ENCODE measurements around the gene STXBP1. TPM values are rescaled to one million over a fixed set of nuclear protein-coding genes. Genes with fewer than 3 reads are reported as not detected.

The STXBP1 gene
- total RNA-seq, 1 donor from 2014 or later = 44.9 TPM

GRCh38 chr9:127568971-127569885, 42.8 kb upstream of the STXBP1 start:
- H3K4me3 Mint-ChIP-seq (ENCODE audit: unreplicated experiment) = peak overlapping the region; percentile 74
- peaks cover 62% of the 10 kb centered on the region for H3K4me1 Mint-ChIP-seq (ENCODE audit: unreplicated experiment)
- peak; percentile 92 for DNase-seq (ENCODE audit: extremely low spot score, unreplicated experiment)
- H3K27ac Mint-ChIP-seq (ENCODE audit: unreplicated experiment) = peak overlapping the region; percentile 93
- no peak for TF ChIP-seq CTCF (IDR thresholded peaks at IDR 0.05)
- no peaks in the 10 kb centered on the region for H3K27me3 Mint-ChIP-seq (ENCODE audit: unreplicated experiment)
- no peaks in the 10 kb centered on the region for H3K36me3 Mint-ChIP-seq (ENCODE audit: unreplicated experiment)
- no peaks in the 10 kb centered on the region for H3K9me3 Mint-ChIP-seq (ENCODE audit: unreplicated experiment)

GRCh38 chr9:127569886-127570401, 42.1 kb upstream of the STXBP1 start:
- Mint-ChIP-seq H3K27ac (ENCODE audit: unreplicated experiment) (peak overlapping the region; percentile 93), H3K36me3 (ENCODE audit: unreplicated experiment) (no peaks in the 10 kb centered on the region), H3K4me1 (ENCODE audit: unreplicated experiment) (peaks cover 64% of the 10 kb centered on the region), H3K27me3 (ENCODE audit: unreplicated experiment) (no peaks in the 10 kb centered on the region), H3K4me3 (ENCODE audit: unreplicated experiment) (peak overlapping the region; percentile 74), H3K9me3 (ENCODE audit: unreplicated experiment) (no peaks in the 10 kb centered on the region)
- DNase-seq (ENCODE audit: extremely low spot score, unreplicated experiment) = no peak
- TF ChIP-seq CTCF (IDR thresholded peaks at IDR 0.05) = no peak

GRCh38 chr9:127570533-127571111, 41.5 kb upstream of the STXBP1 start:
- no peaks in the 10 kb centered on the region for H3K36me3 Mint-ChIP-seq (ENCODE audit: unreplicated experiment)
- no peak for TF ChIP-seq CTCF (IDR thresholded peaks at IDR 0.05)
- no peaks in the 10 kb centered on the region for H3K27me3 Mint-ChIP-seq (ENCODE audit: unreplicated experiment)
- DNase-seq (ENCODE audit: extremely low spot score, unreplicated experiment) = no peak
- H3K9me3 Mint-ChIP-seq (ENCODE audit: unreplicated experiment) = no peaks in the 10 kb centered on the region
- H3K27ac Mint-ChIP-seq (ENCODE audit: unreplicated experiment) = peak overlapping the region; percentile 93
- H3K4me1 Mint-ChIP-seq (ENCODE audit: unreplicated experiment) = peaks cover 63% of the 10 kb centered on the region
- no peak overlapping the region for H3K4me3 Mint-ChIP-seq (ENCODE audit: unreplicated experiment)

- no peak overlapping the region for H3K4me3 Mint-ChIP-seq (ENCODE audit: unreplicated experiment)
- DNase-seq (ENCODE audit: extremely low spot score, unreplicated experiment) = no peak
- peak overlapping the region; percentile 94 for H3K27ac Mint-ChIP-seq (ENCODE audit: unreplicated experiment)
- no peaks in the 10 kb centered on the region for H3K27me3 Mint-ChIP-seq (ENCODE audit: unreplicated experiment)
- no peak for TF ChIP-seq CTCF (IDR thresholded peaks at IDR 0.05)
- H3K36me3 Mint-ChIP-seq (ENCODE audit: unreplicated experiment) = no peaks in the 10 kb centered on the region
- no peaks in the 10 kb centered on the region for H3K9me3 Mint-ChIP-seq (ENCODE audit: unreplicated experiment)
- H3K4me1 Mint-ChIP-seq (ENCODE audit: unreplicated experiment) = peaks cover 63% of the 10 kb centered on the region
Observed at GRCh38 chr9:127571971-127572370, 40.1 kb upstream of the STXBP1 start.

Measured in osteocyte (in vitro differentiated cells).